Measurements from ENCODE around the gene CELSR3. TPM values are rescaled to one million over a fixed set of nuclear protein-coding genes. Genes with fewer than 3 reads are reported as not detected.

CELSR3 gene
- total RNA-seq, 1 donor, result 1.4 TPM

DNA sequence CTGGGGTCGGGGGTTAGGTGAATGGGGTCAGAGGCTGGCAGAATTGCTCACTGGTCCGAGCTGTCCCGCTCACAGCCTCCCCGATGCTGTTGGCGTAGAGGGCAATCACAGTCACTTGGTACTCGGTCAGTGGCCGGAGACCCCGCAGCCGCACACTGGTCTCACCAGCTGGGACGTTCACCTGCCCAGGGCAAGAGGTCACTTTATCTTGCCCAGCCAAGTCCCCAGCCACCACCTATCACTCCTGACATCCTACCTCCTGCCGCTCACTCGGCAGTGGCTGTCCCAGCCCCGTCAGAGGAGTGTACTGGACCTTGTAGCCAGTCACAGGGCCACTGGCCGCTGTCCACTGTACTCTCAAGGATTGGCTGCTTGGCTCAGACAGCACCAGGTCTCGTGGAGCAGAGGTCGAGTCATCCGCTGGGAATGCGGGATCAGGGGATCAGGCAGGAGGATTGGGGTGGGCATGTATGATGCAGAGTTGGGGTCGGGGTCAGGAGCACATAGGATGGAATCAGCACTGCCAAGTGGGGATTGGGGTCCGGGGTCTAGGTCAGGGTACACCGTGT is 70.1 kb downstream of the CELSR3 start:
- Histone ChIP-seq H3K4me1 (ENCODE audit: insufficient read depth, low read length) (peaks cover 16% of the 10 kb centered on the region), H3K79me2 (ENCODE audit: insufficient read depth, low read length) (peaks cover 6% of the 10 kb centered on the region), H3K4me3 (ENCODE audit: insufficient read depth, low read length) (no peak overlapping the region), H3K27ac (ENCODE audit: low read depth, low read length) (no peak overlapping the region), H3K4me2 (ENCODE audit: insufficient read depth, low read length) (no peak overlapping the region), H2AFZ (ENCODE audit: low read length) (no peak overlapping the region), H3K27me3 (ENCODE audit: insufficient read depth, low read length) (no peaks in the 10 kb centered on the region), H4K20me1 (ENCODE audit: insufficient read depth, low read length) (no peaks in the 10 kb centered on the region), H3K36me3 (ENCODE audit: insufficient read depth, low read length) (peaks cover 8% of the 10 kb centered on the region), H3K9me3 (ENCODE audit: low read depth, low read length) (no peaks in the 10 kb centered on the region)
- TF ChIP-seq, protein P1, sequence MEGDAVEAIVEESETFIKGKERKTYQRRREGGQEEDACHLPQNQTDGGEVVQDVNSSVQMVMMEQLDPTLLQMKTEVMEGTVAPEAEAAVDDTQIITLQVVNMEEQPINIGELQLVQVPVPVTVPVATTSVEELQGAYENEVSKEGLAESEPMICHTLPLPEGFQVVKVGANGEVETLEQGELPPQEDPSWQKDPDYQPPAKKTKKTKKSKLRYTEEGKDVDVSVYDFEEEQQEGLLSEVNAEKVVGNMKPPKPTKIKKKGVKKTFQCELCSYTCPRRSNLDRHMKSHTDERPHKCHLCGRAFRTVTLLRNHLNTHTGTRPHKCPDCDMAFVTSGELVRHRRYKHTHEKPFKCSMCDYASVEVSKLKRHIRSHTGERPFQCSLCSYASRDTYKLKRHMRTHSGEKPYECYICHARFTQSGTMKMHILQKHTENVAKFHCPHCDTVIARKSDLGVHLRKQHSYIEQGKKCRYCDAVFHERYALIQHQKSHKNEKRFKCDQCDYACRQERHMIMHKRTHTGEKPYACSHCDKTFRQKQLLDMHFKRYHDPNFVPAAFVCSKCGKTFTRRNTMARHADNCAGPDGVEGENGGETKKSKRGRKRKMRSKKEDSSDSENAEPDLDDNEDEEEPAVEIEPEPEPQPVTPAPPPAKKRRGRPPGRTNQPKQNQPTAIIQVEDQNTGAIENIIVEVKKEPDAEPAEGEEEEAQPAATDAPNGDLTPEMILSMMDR (IDR thresholded peaks at IDR 0.05; ENCODE audit: extremely low read depth, low read depth, low read length), result no peak
- DNase-seq (ENCODE audit: insufficient read length, low spot score, missing footprints), result peak; percentile 93

DNA sequence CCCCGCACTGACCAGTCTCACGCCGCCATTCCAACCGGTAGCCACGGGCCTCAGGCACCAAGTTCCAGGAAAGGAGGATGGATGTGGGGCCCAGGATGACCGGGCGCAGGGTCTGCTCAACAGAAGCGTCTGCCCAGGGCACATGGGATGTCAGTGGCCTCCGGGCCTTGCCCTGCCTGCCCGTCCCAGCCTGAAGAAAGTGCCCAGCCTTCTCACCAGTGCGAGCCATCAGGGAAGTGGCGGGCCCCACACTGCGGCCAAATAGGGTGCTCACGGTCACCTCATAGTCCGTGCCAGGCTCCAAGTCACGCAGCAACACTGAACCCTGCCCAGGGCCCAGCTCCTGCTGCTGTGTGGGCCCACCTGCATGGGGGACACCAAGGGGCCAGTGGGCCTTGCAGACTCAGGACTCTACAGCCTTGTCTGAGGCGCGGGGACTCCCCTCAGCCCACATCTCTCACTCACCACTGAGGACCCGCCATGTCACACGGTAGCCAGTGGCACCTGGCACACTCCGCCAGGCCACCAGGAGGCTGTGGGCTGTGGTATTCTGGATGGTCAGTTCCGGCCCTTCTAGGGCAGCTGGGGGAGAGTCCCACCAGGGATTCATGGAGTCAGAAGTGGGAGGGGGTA is 70.7 kb downstream of the CELSR3 start:
- no peaks in the 10 kb centered on the region for H4K20me1 ChIP-seq (ENCODE audit: insufficient read depth, low read length)
- H2AFZ ChIP-seq (ENCODE audit: low read length), result no peak overlapping the region
- H3K9me3 ChIP-seq (ENCODE audit: low read depth, low read length), result no peaks in the 10 kb centered on the region
- H3K79me2 ChIP-seq (ENCODE audit: insufficient read depth, low read length), result peaks cover 6% of the 10 kb centered on the region
- H3K4me1 ChIP-seq (ENCODE audit: insufficient read depth, low read length), result peaks cover 16% of the 10 kb centered on the region
- no peak overlapping the region for H3K27ac ChIP-seq (ENCODE audit: low read depth, low read length)
- no peaks in the 10 kb centered on the region for H3K27me3 ChIP-seq (ENCODE audit: insufficient read depth, low read length)
- TF ChIP-seq, protein P1 (IDR thresholded peaks at IDR 0.05; ENCODE audit: extremely low read depth, low read depth, low read length), result no peak
- H3K36me3 ChIP-seq (ENCODE audit: insufficient read depth, low read length), result peaks cover 6% of the 10 kb centered on the region
- DNase-seq (ENCODE audit: insufficient read length, low spot score, missing footprints), result peak; percentile 73
- H3K4me3 ChIP-seq (ENCODE audit: insufficient read depth, low read length), result no peak overlapping the region
- H3K4me2 ChIP-seq (ENCODE audit: insufficient read depth, low read length), result no peak overlapping the region

DNA sequence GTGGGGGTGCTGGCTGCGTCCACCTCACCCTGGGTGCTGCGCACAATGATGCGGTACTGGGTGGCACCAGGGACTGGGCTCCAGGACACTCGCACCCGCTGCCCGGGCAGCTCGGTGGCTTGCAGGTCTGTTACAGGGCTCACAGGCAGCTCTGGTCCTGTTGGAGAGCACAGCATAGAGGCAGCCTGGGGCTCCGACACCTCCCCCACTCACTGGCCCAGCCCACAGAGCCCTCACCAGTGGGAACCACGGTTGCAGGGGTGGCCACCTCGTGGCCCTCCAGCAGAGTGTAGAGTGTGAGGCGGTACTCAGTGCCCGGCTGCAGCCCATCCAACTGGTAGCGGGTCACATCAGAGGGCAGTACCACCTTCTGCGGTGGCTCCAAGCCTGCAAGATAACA is 71.2 kb downstream of the CELSR3 start:
- no peak overlapping the region for H3K4me3 ChIP-seq (ENCODE audit: insufficient read depth, low read length)
- H3K27ac ChIP-seq (ENCODE audit: low read depth, low read length), result no peak overlapping the region
- H3K4me1 ChIP-seq (ENCODE audit: insufficient read depth, low read length), result peaks cover 16% of the 10 kb centered on the region
- H3K4me2 ChIP-seq (ENCODE audit: insufficient read depth, low read length), result no peak overlapping the region
- DNase-seq (ENCODE audit: insufficient read length, low spot score, missing footprints), result peak; percentile 38
- H3K79me2 ChIP-seq (ENCODE audit: insufficient read depth, low read length), result peaks cover 6% of the 10 kb centered on the region
- no peaks in the 10 kb centered on the region for H4K20me1 ChIP-seq (ENCODE audit: insufficient read depth, low read length)
- peaks cover 9% of the 10 kb centered on the region for H3K36me3 ChIP-seq (ENCODE audit: insufficient read depth, low read length)
- no peak overlapping the region for H2AFZ ChIP-seq (ENCODE audit: low read length)
- no peaks in the 10 kb centered on the region for H3K9me3 ChIP-seq (ENCODE audit: low read depth, low read length)
- H3K27me3 ChIP-seq (ENCODE audit: insufficient read depth, low read length), result no peaks in the 10 kb centered on the region
- TF ChIP-seq, protein P1 (IDR thresholded peaks at IDR 0.05; ENCODE audit: extremely low read depth, low read depth, low read length), result no peak

DNA sequence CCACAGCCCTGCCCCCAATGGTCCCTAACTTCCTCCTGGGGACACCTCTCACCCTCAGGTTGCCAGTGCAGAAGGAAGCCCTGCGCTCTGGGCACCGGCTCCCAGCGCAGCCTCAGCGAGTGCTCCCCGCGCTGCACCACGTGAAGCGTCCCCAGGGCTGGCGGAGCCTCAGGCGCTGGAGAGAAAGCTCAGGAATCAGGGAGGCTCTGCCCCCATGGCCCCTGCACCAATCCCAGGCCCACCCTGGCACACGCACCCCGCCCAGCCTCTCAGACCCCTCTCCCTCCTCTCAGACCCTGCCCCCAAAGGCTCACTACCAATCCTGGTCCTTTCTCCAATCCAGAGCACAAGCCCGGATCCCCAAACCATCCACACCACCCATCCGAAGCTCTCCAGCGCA is 74.5 kb downstream of the CELSR3 start:
- H3K4me2 ChIP-seq (ENCODE audit: insufficient read depth, low read length), result no peak overlapping the region
- no peaks in the 10 kb centered on the region for H4K20me1 ChIP-seq (ENCODE audit: insufficient read depth, low read length)
- H3K9me3 ChIP-seq (ENCODE audit: low read depth, low read length), result no peaks in the 10 kb centered on the region
- H3K4me1 ChIP-seq (ENCODE audit: insufficient read depth, low read length), result no peaks in the 10 kb centered on the region
- no peak overlapping the region for H3K4me3 ChIP-seq (ENCODE audit: insufficient read depth, low read length)
- no peaks in the 10 kb centered on the region for H3K27me3 ChIP-seq (ENCODE audit: insufficient read depth, low read length)
- peaks cover 9% of the 10 kb centered on the region for H3K36me3 ChIP-seq (ENCODE audit: insufficient read depth, low read length)
- H3K79me2 ChIP-seq (ENCODE audit: insufficient read depth, low read length), result no peaks in the 10 kb centered on the region
- no peak overlapping the region for H2AFZ ChIP-seq (ENCODE audit: low read length)
- TF ChIP-seq, protein P1 (IDR thresholded peaks at IDR 0.05; ENCODE audit: extremely low read depth, low read depth, low read length), result no peak
- no peak overlapping the region for H3K27ac ChIP-seq (ENCODE audit: low read depth, low read length)
- no peak for DNase-seq (ENCODE audit: insufficient read length, low spot score, missing footprints)
